ENCODE results near the gene BTBD9.

- no peak for TF ChIP-seq FOXP2 (optimal IDR thresholded peaks at IDR 0.05; ENCODE audit: control extremely low read depth, extremely low read length, insufficient read depth)
- no peak for TF ChIP-seq EZH2 (IDR thresholded peaks at IDR 0.05)
Measured at GRCh38 chr6:38187811-38188590, 451.7 kb downstream of the BTBD9 start.
